Upper lobe of left lung (tissue), 6 donors: ENCODE measurements around the gene CD80. TPM values are rescaled to one million over a fixed set of nuclear protein-coding genes. Genes with fewer than 3 reads are reported as not detected.

Experiments
- ATAC-seq, 2 donors: fragments of 200-7000 bp; cut with Tn5 transposase; one replicate each; pipeline ENCODE4 v1.9.1; 2022; ENCODE audit warnings: mild to moderate bottlenecking in 2 of 2, moderate library complexity in 2 of 2; ENCODE audit not compliant: low FRiP score in 2 of 2
- DNase-seq, 2 donors: peaks; one replicate each; pipeline ENCODE4 v3.0.0-alpha.2; 2019 to 2020
- H3K27ac ChIP-seq, 4 donors: fragments of 200-600 bp; sonication (generic); one replicate each; pipeline ENCODE4 v1.5.1; 2016 to 2019
- H3K27me3 ChIP-seq, 4 donors: fragments of 200-600 bp; sonication (generic); one replicate each; pipeline ENCODE4 v1.5.1; 2017 to 2019
- H3K36me3 ChIP-seq, 4 donors: fragments of 200-600 bp; sonication (generic); one replicate each; pipeline ENCODE4 v1.5.1; 2016 to 2019
- H3K4me1 ChIP-seq, 4 donors: fragments of 200-600 bp; sonication (generic); one replicate each; pipeline ENCODE4 v1.5.1; 2018 to 2019
- H3K4me3 ChIP-seq, 4 donors: fragments of 200-600 bp; sonication (generic); one replicate each; pipeline ENCODE4 v1.5.1; 2017 to 2019; ENCODE audit warnings: mild to moderate bottlenecking in 2 of 4, moderate library complexity in 1 of 4
- H3K9me3 ChIP-seq, 4 donors: fragments of 200-600 bp; sonication (generic); one replicate each; pipeline ENCODE4 v1.5.1; 2018 to 2019
- CTCF ChIP-seq, 6 experiments: fragments of 450-650 bp in 4 of 6; fragments of 200-600 bp in 2 of 6; sonication (generic) in 2 of 6; IDR thresholded peaks; one replicate each; pipeline ENCODE4 v1.5.1; 2016 to 2019; ENCODE audit warnings: antibody characterized with exemption in 6 of 6
- EP300 ChIP-seq, 4 donors: sonication (generic); formaldehyde crosslinking; IDR thresholded peaks; one replicate each; pipeline ENCODE4 v1.5.1; 2017; ENCODE audit warnings: antibody characterized with exemption in 4 of 4, control low read depth in 2 of 4
- POLR2A ChIP-seq, 4 donors: fragments of 450-650 bp; IDR thresholded peaks; one replicate each; pipeline ENCODE4 v1.5.1; 2016 to 2017; ENCODE audit warnings: antibody characterized with exemption in 4 of 4, mild to moderate bottlenecking in 2 of 4
- POLR2AphosphoS5 ChIP-seq, 2 donors: sonication (generic); formaldehyde crosslinking; IDR thresholded peaks; one replicate each; pipeline ENCODE4 v1.5.1; 2017; ENCODE audit warnings: antibody characterized with exemption in 2 of 2
- WGBS, 2 donors: methylation state at CpG; one replicate each; pipeline ENCODE4 v1.1.5; 2017 to 2018; 5-methylcytosine and 5-hydroxymethylcytosine counted together
- total RNA-seq, 6 donors: library from RNA; depleted of rRNA in 4 of 6; stranded (reverse); fragments of >200 nt in 4 of 6; gene quantifications; one replicate each; pipeline versions ENCODE4 v1.1.0 to v1.2.1, GENCODE V29; 2016 to 2021
- donor health status: DM: no; HTN: no; CAD: no; lungs with moderate emphysema.
- donor health status: DM: no; HTN: yes; CAD: no; lungs with severe emphysema.

CD80 gene
- total RNA-seq, 6 donors from 2014 or later: 5.8 to 26.4 (median 8.7) TPM

GRCh38 chr3:119483101-119483500, 76.3 kb downstream of the CD80 start:
- H3K27ac ChIP-seq: no peak overlapping the region
- no peaks in the 10 kb centered on the region for H3K9me3 ChIP-seq
- ATAC-seq (no peak), DNase-seq (no peak)
- no peak overlapping the region for H3K4me3 ChIP-seq
- peaks cover 12 to 72% (median 32%) of the 10 kb centered on the region in 4 donors for H3K36me3 ChIP-seq
- no peaks in the 10 kb centered on the region for H3K27me3 ChIP-seq
- 85 to 90% methylated on average over 1 of the region's 1 CpG for WGBS, 2 donors
- TF ChIP-seq CTCF (IDR thresholded peaks at IDR 0.05) (no peak), POLR2A (IDR thresholded peaks at IDR 0.05) (no peak), POLR2AphosphoS5 (IDR thresholded peaks at IDR 0.05) (no peak)
- H3K4me1 ChIP-seq: no peaks in the 10 kb centered on the region

- Histone ChIP-seq H3K27ac (no peak overlapping the region), H3K9me3 (no peaks in the 10 kb centered on the region), H3K27me3 (no peaks in the 10 kb centered on the region), H3K36me3 (peaks cover 7 to 58% (median 29%) of the 10 kb centered on the region in 4 donors), H3K4me3 (no peak overlapping the region), H3K4me1 (no peaks in the 10 kb centered on the region)
- 92 to 94% methylated on average over 2 of the region's 2 CpGs for WGBS, 2 donors
- DNase-seq: no peak
- ATAC-seq: no peak
- TF ChIP-seq EP300 (IDR thresholded peaks at IDR 0.05): no peak
- TF ChIP-seq CTCF (IDR thresholded peaks at IDR 0.05): no peak
- TF ChIP-seq POLR2A (IDR thresholded peaks at IDR 0.05): no peak
- TF ChIP-seq POLR2AphosphoS5 (IDR thresholded peaks at IDR 0.05): no peak
Observed at GRCh38 chr3:119481079-119481478, 78.3 kb downstream of the CD80 start.

Other genes starting within 250 kb of the CD80 start
- 10 to 100 TPM; 15.9 to 52.6 (median 46.1) TPM for gene TMEM39A, start 96.0 kb downstream of the CD80 start, total RNA-seq
- 10 to 100 TPM in 5 of 6 donors, 1 to 10 TPM in 1; 8.4 to 19.8 (median 15.4) TPM for gene POGLUT1, start 90.7 kb downstream of the CD80 start, total RNA-seq
- 100 to 1,000 TPM in 1 of 6 donors, 10 to 100 TPM in 5; 33.6 to 105 (median 52.8) TPM for gene TIMMDC1, start 61.1 kb downstream of the CD80 start, total RNA-seq
- gene ADPRH, start 19.9 kb upstream of the CD80 start, total RNA-seq: 10 to 100 TPM; 18.9 to 33.8 (median 25.1) TPM
- 10 to 100 TPM in 4 of 6 donors, 1 to 10 TPM in 2; 1.0 to 27.8 (median 14.6) TPM for gene PLA1A, start 38.3 kb upstream of the CD80 start, total RNA-seq
- 1 to 10 TPM; 2.0 to 5.2 (median 2.2) TPM for gene POPDC2, start 101.0 kb upstream of the CD80 start, total RNA-seq
- gene COX17, start 117.8 kb upstream of the CD80 start, total RNA-seq: 10 to 100 TPM; 32.3 to 60.8 (median 51.8) TPM
- gene CFAP91, start 143.4 kb upstream of the CD80 start, total RNA-seq: 10 to 100 TPM in 2 of 6 donors, 1 to 10 TPM in 4; 2.3 to 47.8 (median 6.6) TPM
- gene NR1I2, start 222.5 kb upstream of the CD80 start, total RNA-seq: under 1 TPM in 4 of 6 donors, not detected in 2; 0.22 to 0.46 (median 0.39) TPM